ENCODE measurements around the gene PROSER1. TPM values are rescaled to one million over a fixed set of nuclear protein-coding genes. Genes with fewer than 3 reads are reported as not detected.

PROSER1 gene
- total RNA-seq, 1 donor from 2014 or later = 33.0 TPM

DNA sequence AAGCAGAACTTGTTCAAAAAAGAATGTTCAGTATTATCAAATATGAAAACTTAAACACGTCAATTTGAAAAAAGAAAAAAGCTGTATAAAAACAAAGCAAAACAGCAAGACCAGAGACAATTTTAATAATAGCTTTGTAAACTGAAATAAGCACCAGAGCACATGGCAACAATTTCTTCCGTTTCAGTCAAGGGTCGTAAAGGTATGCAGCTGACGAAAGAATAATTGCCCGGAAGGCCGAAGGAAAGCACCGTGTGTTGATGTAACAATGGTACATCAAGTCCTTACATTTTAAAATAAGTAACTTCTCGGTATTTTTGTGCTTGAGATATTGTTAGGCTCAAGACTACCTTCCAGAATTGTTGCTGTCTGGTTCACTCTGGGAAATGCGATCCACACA lies 1.7 kb downstream of the PROSER1 start:
- peak overlapping the region; percentile 73 for H3K4me3 ChIP-seq (ENCODE audit: low read depth, low read length)
- TF ChIP-seq, protein P1, sequence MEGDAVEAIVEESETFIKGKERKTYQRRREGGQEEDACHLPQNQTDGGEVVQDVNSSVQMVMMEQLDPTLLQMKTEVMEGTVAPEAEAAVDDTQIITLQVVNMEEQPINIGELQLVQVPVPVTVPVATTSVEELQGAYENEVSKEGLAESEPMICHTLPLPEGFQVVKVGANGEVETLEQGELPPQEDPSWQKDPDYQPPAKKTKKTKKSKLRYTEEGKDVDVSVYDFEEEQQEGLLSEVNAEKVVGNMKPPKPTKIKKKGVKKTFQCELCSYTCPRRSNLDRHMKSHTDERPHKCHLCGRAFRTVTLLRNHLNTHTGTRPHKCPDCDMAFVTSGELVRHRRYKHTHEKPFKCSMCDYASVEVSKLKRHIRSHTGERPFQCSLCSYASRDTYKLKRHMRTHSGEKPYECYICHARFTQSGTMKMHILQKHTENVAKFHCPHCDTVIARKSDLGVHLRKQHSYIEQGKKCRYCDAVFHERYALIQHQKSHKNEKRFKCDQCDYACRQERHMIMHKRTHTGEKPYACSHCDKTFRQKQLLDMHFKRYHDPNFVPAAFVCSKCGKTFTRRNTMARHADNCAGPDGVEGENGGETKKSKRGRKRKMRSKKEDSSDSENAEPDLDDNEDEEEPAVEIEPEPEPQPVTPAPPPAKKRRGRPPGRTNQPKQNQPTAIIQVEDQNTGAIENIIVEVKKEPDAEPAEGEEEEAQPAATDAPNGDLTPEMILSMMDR (IDR thresholded peaks at IDR 0.05; ENCODE audit: insufficient read depth, low read length, poor library complexity, severe bottlenecking) = no peak
- DNase-seq (ENCODE audit: low read depth) = no peak
- H3K36me3 ChIP-seq (ENCODE audit: control insufficient read depth, insufficient read depth, low read length) = no peaks in the 10 kb centered on the region
- H3K27me3 ChIP-seq (ENCODE audit: control insufficient read depth, insufficient read depth, low read length) = no peaks in the 10 kb centered on the region

DNA sequence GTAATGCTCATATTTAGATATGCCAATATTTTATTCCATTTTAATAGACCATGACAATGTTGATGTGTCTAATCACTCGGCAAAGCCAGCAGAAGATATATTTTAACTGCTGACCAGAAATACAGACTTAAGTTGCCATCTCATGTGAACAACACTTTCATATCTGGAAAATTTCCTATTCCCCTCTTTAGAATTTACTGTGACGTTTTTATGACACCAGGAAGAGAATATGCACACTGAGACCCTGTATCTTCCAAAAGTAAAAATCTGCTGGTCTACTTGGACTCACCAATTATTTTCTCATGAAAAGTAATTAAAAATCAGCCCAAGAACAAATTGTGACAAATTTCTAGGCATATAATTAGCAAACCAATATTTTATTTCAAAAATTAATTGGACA lies 2.1 kb downstream of the PROSER1 start:
- H3K36me3 ChIP-seq (ENCODE audit: control insufficient read depth, insufficient read depth, low read length) = no peaks in the 10 kb centered on the region
- H3K27me3 ChIP-seq (ENCODE audit: control insufficient read depth, insufficient read depth, low read length) = no peaks in the 10 kb centered on the region
- peak overlapping the region; percentile 73 for H3K4me3 ChIP-seq (ENCODE audit: low read depth, low read length)
- TF ChIP-seq, protein P1 (IDR thresholded peaks at IDR 0.05; ENCODE audit: insufficient read depth, low read length, poor library complexity, severe bottlenecking) = no peak
- no peak for DNase-seq (ENCODE audit: low read depth)

DNA sequence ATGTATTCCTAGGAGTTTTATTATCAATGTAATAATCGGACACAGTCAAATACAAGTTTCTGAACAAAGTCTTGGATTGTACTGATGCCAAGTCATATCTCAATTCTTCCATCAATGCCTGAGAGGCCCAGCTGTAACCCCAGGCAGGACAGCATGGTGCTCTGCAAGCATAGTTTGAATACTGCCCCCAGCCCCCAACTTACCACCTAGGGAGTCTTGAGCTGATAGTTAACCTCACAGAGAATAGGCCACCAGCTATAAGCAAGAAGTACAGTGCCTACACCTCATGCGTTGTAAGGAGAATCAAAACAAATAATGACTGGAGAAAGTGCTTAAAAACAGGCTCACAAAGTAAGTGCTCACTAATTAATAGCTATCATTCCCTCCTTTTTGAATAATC lies 2.7 kb downstream of the PROSER1 start:
- DNase-seq (ENCODE audit: low read depth) = no peak
- H3K36me3 ChIP-seq (ENCODE audit: control insufficient read depth, insufficient read depth, low read length) = no peaks in the 10 kb centered on the region
- H3K4me3 ChIP-seq (ENCODE audit: low read depth, low read length) = peak overlapping the region; percentile 73
- TF ChIP-seq, protein P1 (IDR thresholded peaks at IDR 0.05; ENCODE audit: insufficient read depth, low read length, poor library complexity, severe bottlenecking) = no peak
- no peaks in the 10 kb centered on the region for H3K27me3 ChIP-seq (ENCODE audit: control insufficient read depth, insufficient read depth, low read length)

DNA sequence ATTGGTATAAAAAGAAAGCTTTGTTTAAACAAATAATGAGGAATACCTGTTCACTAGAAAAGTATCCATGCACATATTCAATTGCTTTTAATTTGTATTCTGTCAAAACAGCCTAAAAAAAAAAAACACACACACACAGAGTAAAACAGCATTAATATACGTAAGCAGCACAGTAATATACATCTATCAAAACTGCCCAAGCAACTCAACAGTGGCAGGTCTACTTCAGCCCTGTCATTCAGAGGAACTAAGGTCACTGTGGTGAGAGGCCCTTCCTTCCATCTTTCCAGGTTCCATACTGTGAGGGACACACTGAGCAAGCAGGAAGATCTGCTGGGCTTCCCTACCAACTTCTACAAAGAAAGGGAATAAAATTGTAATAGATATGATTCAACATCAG lies 3.8 kb downstream of the PROSER1 start:
- no peak for DNase-seq (ENCODE audit: low read depth)
- Histone ChIP-seq H3K27me3 (ENCODE audit: control insufficient read depth, insufficient read depth, low read length) (no peaks in the 10 kb centered on the region), H3K36me3 (ENCODE audit: control insufficient read depth, insufficient read depth, low read length) (no peaks in the 10 kb centered on the region), H3K4me3 (ENCODE audit: low read depth, low read length) (no peak overlapping the region)
- TF ChIP-seq, protein P1 (IDR thresholded peaks at IDR 0.05; ENCODE audit: insufficient read depth, low read length, poor library complexity, severe bottlenecking) = no peak

DNA sequence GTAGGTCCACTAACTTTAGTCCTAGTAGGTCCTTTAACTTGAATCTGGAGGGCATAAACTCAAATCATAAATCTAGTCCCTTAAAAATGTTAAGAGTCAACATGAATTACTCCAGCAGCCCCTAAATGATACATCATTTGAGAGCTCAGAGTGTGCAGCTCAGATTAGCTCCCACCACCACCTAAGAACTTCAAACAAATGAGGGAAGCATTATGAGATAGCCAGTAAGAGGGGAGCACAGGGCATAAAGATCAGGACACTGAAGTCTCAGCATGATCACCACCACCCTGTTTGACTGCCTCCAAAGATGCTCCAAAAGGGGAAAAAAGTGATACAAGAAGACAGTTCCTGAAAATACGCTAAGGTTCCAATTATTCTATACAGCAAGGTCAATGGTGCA lies 5.7 kb downstream of the PROSER1 start:
- Histone ChIP-seq H3K27me3 (ENCODE audit: control insufficient read depth, insufficient read depth, low read length) (no peaks in the 10 kb centered on the region), H3K4me3 (ENCODE audit: low read depth, low read length) (no peak overlapping the region), H3K36me3 (ENCODE audit: control insufficient read depth, insufficient read depth, low read length) (no peaks in the 10 kb centered on the region)
- TF ChIP-seq, protein P1 (IDR thresholded peaks at IDR 0.05; ENCODE audit: insufficient read depth, low read length, poor library complexity, severe bottlenecking) = no peak
- DNase-seq (ENCODE audit: low read depth) = no peak

DNA sequence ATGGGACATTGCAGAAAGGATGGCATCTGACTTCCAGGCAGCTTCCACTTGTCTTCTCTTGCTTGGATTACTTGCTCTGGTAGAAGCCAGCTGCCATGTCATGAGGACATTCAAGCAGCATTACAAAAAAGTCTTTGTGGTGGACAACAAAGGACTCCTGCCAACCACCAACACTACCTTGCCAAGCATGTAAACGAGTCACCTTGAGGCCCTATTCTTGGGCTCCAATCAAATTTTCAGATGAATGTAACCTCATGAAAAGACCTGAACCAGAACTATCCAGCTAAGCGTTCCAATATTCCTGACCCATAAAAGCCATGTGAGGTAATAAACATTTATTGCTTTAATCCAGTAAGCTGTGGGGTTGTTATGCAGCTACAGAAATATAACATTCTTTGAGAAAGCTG lies 12.5 kb downstream of the PROSER1 start:
- TF ChIP-seq, protein P1 (IDR thresholded peaks at IDR 0.05; ENCODE audit: insufficient read depth, low read length, poor library complexity, severe bottlenecking) = no peak
- no peak for DNase-seq (ENCODE audit: low read depth)
- no peaks in the 10 kb centered on the region for H3K36me3 ChIP-seq (ENCODE audit: control insufficient read depth, insufficient read depth, low read length)
- H3K4me3 ChIP-seq (ENCODE audit: low read depth, low read length) = no peak overlapping the region
- H3K27me3 ChIP-seq (ENCODE audit: control insufficient read depth, insufficient read depth, low read length) = no peaks in the 10 kb centered on the region

Measured in kidney epithelial cell (primary cell).